ENCODE measurements around the gene OSTN.

GRCh38 chr3:191220908-191221307, 21.9 kb downstream of the OSTN start:
- TF ChIP-seq, protein P1, sequence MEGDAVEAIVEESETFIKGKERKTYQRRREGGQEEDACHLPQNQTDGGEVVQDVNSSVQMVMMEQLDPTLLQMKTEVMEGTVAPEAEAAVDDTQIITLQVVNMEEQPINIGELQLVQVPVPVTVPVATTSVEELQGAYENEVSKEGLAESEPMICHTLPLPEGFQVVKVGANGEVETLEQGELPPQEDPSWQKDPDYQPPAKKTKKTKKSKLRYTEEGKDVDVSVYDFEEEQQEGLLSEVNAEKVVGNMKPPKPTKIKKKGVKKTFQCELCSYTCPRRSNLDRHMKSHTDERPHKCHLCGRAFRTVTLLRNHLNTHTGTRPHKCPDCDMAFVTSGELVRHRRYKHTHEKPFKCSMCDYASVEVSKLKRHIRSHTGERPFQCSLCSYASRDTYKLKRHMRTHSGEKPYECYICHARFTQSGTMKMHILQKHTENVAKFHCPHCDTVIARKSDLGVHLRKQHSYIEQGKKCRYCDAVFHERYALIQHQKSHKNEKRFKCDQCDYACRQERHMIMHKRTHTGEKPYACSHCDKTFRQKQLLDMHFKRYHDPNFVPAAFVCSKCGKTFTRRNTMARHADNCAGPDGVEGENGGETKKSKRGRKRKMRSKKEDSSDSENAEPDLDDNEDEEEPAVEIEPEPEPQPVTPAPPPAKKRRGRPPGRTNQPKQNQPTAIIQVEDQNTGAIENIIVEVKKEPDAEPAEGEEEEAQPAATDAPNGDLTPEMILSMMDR (conservative IDR thresholded peaks at IDR 0.05; ENCODE audit: low read length) = peak; percentile 62
- no peak for TF ChIP-seq EZH2phosphoT487 (IDR thresholded peaks at IDR 0.05; ENCODE audit: borderline replicate concordance, low read depth, low read length)
